Natural killer cell (primary cell): ENCODE results near the gene AP5M1. TPM values are rescaled to one million over a fixed set of nuclear protein-coding genes. Genes with fewer than 3 reads are reported as not detected.
"Not testable (repeated sequence)": the region's sequence is repeated elsewhere in the genome, so short reads cannot be mapped to it uniquely, and the experiment has no call there.

Source experiments
- ATAC-seq, 3 donors: fragments of 150-1000 bp in 2 of 3; fragments of 200-7000 bp in 1 of 3; cut with Tn5 transposase; 1 replicate in 1 of 3; 2 replicates in 2 of 3; pipeline ENCODE4 v1.10.0; 2021; ENCODE audit warnings: mild to moderate bottlenecking in 2 of 3, moderate library complexity in 2 of 3
- DNase-seq, 2 donors: peaks; one replicate each; pipeline versions ENCODE4 v3.0.0 to v3.0.0-alpha.2; 2013 to 2021; ENCODE audit warnings: mixed read lengths in 1 of 2
- H3K27ac ChIP-seq: one replicate; pipeline ENCODE4 v1.5.1; 2013; ENCODE audit warnings: mild to moderate bottlenecking, low read length
- H3K27me3 ChIP-seq: one replicate; pipeline ENCODE4 v1.6.1; 2013; ENCODE audit warnings: low read length; ENCODE audit not compliant: control insufficient read depth, insufficient read depth
- H3K36me3 ChIP-seq: one replicate; pipeline ENCODE4 v1.6.1; 2013; ENCODE audit warnings: low read length; ENCODE audit not compliant: control insufficient read depth, insufficient read depth
- H3K4me1 ChIP-seq: one replicate; pipeline ENCODE4 v1.6.1; 2013; ENCODE audit warnings: low read length; ENCODE audit not compliant: control insufficient read depth, insufficient read depth
- H3K4me3 ChIP-seq: one replicate; pipeline ENCODE4 v1.5.1; 2013; ENCODE audit warnings: low read length
- H3K9me3 ChIP-seq: one replicate; pipeline ENCODE4 v1.6.1; 2013; ENCODE audit warnings: low read length; ENCODE audit not compliant: control insufficient read depth, insufficient read depth
- H3K27ac Mint-ChIP-seq, 2 donors: one replicate each; pipeline ENCODE4 v1.8.0; 2022; ENCODE audit warnings: mild to moderate bottlenecking in 2 of 2, mixed read lengths in 2 of 2, moderate library complexity in 1 of 2
- H3K27me3 Mint-ChIP-seq, 2 donors: one replicate each; pipeline ENCODE4 v1.8.0; 2022; ENCODE audit warnings: low read depth in 2 of 2, mixed read lengths in 2 of 2
- H3K36me3 Mint-ChIP-seq: one replicate; pipeline ENCODE4 v1.8.0; 2022; ENCODE audit warnings: mixed read lengths
- H3K4me1 Mint-ChIP-seq, 2 donors: one replicate each; pipeline ENCODE4 v1.8.0; 2022; ENCODE audit warnings: mixed read lengths in 2 of 2
- H3K4me3 Mint-ChIP-seq: one replicate; pipeline ENCODE4 v1.8.0; 2022; ENCODE audit warnings: mild to moderate bottlenecking, moderate library complexity, mixed read lengths
- H3K9me3 Mint-ChIP-seq, 2 donors: one replicate each; pipeline ENCODE4 v1.8.0; 2022; ENCODE audit warnings: mixed read lengths in 2 of 2
- WGBS: methylation state at CpG from one replicate; pipeline ENCODE4 v1.1.7; 2013; ENCODE audit warnings: missing lambda C conversion rate; ENCODE audit not compliant: insufficient coverage; 5-methylcytosine and 5-hydroxymethylcytosine counted together
- intact Hi-C: fragments of 100-400 bp; cut with micrococcal nuclease; formaldehyde crosslinking; loops from one replicate; pipeline ENCODE4 v1.14.2; 2022
- total RNA-seq, 4 donors: library from RNA; stranded (reverse); fragments of 120-200 nt in 1 of 4; gene quantifications; one replicate each; pipeline versions ENCODE4 v1.2.3 to v1.2.4, GENCODE V29; 2013 to 2022
- TF ChIP-seq, protein P1 (sequence below): fragments of 200-600 bp; IDR thresholded peaks from one replicate; pipeline ENCODE4 v1.8.0; 2022; ENCODE audit warnings: antibody characterized with exemption

The AP5M1 gene
- total RNA-seq, 3 donors from 2014 or later (not counting 1 experiment from before 2014, with no cell fraction given) = 46.3 to 64.2 (median 48.8) TPM

DNA sequence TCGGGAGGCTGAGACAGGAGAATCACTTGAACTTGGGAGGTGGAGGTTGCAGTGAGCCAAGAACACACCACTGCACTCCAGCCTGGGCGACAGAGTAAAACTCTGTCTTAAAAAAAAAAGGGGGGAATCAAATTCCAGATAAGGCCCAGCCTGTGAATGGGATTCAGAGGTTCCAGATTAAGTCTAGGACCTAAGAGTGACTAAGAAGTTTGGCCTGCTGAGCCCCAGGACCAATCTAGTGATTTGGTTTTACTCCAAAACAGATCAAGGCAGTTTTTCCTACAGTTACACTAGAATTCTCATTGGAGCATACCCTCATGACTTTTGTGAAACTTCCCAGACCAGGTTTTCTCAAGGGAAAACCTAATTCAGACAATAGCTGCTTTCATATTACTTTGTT lies 22.8 kb upstream of the AP5M1 start:
- no peaks in the 10 kb centered on the region for H3K9me3 ChIP-seq
- no peak overlapping the region for H3K27ac ChIP-seq
- H3K36me3 ChIP-seq = peaks cover 15% of the 10 kb centered on the region
- 95% methylated on average over 2 of the region's 2 CpGs for WGBS
- H3K4me3 ChIP-seq = no peak overlapping the region
- no peak for DNase-seq
- intact Hi-C loops = no loop called here
- peak overlapping the region in 1 of 2 donors; percentile 20 for H3K27ac Mint-ChIP-seq
- no peaks in the 10 kb centered on the region for H3K27me3 ChIP-seq
- H3K36me3 Mint-ChIP-seq = no peaks in the 10 kb centered on the region
- TF ChIP-seq, protein P1, sequence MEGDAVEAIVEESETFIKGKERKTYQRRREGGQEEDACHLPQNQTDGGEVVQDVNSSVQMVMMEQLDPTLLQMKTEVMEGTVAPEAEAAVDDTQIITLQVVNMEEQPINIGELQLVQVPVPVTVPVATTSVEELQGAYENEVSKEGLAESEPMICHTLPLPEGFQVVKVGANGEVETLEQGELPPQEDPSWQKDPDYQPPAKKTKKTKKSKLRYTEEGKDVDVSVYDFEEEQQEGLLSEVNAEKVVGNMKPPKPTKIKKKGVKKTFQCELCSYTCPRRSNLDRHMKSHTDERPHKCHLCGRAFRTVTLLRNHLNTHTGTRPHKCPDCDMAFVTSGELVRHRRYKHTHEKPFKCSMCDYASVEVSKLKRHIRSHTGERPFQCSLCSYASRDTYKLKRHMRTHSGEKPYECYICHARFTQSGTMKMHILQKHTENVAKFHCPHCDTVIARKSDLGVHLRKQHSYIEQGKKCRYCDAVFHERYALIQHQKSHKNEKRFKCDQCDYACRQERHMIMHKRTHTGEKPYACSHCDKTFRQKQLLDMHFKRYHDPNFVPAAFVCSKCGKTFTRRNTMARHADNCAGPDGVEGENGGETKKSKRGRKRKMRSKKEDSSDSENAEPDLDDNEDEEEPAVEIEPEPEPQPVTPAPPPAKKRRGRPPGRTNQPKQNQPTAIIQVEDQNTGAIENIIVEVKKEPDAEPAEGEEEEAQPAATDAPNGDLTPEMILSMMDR = no peak
- no peak overlapping the region for H3K4me3 Mint-ChIP-seq
- no peaks in the 10 kb centered on the region for H3K4me1 ChIP-seq
- H3K9me3 Mint-ChIP-seq = no peaks in the 10 kb centered on the region
- no peaks in the 10 kb centered on the region for H3K27me3 Mint-ChIP-seq
- ATAC-seq = no peak
- peaks cover 10 to 14% of the 10 kb centered on the region in 2 donors for H3K4me1 Mint-ChIP-seq

DNA sequence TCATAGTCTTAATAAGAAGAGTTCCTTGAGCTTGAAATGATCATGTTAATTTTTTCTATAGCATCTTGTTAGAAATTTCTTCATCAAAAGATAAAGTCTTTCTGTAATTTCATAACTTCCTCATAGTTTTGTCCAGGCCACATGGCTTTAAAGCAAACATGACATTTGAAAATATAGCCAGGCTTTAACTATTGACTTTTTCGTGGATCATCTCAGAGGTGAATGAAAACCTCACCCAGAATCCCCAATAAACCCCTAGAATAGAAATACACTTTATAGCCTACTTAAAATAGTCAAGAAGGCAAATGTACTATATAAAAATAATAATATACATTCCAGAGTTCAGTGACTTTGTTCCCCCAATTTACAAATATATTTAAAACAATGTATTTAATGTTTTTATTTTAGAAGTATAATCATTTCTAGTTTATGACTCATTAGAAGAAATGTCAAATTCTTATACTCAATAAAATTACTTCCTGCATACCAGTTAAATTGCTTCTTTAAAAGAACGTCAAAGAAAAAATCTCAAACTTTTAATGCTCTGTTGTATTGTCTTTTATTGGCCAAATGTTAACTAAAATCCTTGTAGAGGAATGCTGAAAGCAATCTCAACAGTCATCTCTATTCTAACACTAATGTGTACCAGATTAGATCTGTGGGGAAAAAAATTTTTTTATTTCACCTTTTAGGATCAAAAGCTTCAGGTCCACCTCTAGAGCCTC lies 21.7 kb upstream of the AP5M1 start:
- Mint-ChIP-seq H3K4me1 (peaks cover 17 to 26% of the 10 kb centered on the region in 2 donors), H3K9me3 (no peaks in the 10 kb centered on the region), H3K27me3 (no peaks in the 10 kb centered on the region), H3K4me3 (no peak overlapping the region), H3K27ac (no peak overlapping the region), H3K36me3 (no peaks in the 10 kb centered on the region)
- no peak overlapping the region for H3K4me3 ChIP-seq
- no peak for ATAC-seq
- WGBS = 89% methylated on average over 1 of the region's 2 CpGs
- peaks cover 15% of the 10 kb centered on the region for H3K36me3 ChIP-seq
- no peak for DNase-seq
- TF ChIP-seq, protein P1 = no peak
- H3K4me1 ChIP-seq = no peaks in the 10 kb centered on the region
- intact Hi-C loops = no loop called here
- no peak overlapping the region for H3K27ac ChIP-seq
- no peaks in the 10 kb centered on the region for H3K27me3 ChIP-seq
- no peaks in the 10 kb centered on the region for H3K9me3 ChIP-seq

DNA sequence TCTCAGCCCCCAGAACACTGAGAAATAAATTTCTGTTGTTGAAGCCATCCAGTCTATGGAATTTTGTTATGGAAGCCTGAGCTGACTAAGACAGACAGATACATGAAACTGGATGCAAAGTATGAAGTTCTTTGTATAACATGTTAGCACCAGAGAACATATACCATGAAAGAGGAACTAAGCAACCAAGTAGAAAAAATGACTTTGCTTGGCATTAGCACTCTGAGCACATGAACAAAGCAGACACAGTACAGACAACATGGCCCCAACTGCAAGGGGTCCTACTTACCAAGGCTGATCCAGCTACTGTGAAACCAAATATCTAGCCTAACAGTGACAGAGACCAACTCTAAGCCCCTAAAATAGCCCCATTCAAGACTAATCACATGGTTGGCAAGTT lies 13.9 kb upstream of the AP5M1 start:
- no peaks in the 10 kb centered on the region for H3K36me3 Mint-ChIP-seq
- TF ChIP-seq, protein P1 = no peak
- no peaks in the 10 kb centered on the region for H3K27me3 Mint-ChIP-seq
- Histone ChIP-seq H3K4me1 (no peaks in the 10 kb centered on the region), H3K27me3 (no peaks in the 10 kb centered on the region), H3K9me3 (no peaks in the 10 kb centered on the region), H3K36me3 (no peaks in the 10 kb centered on the region), H3K4me3 (no peak overlapping the region), H3K27ac (no peak overlapping the region)
- H3K4me1 Mint-ChIP-seq = peaks cover 58 to 65% of the 10 kb centered on the region in 2 donors
- ATAC-seq = no peak
- H3K4me3 Mint-ChIP-seq = no peak overlapping the region
- DNase-seq = no peak
- H3K9me3 Mint-ChIP-seq = no peaks in the 10 kb centered on the region
- no peak overlapping the region for H3K27ac Mint-ChIP-seq
- intact Hi-C loops = no loop called here

DNA sequence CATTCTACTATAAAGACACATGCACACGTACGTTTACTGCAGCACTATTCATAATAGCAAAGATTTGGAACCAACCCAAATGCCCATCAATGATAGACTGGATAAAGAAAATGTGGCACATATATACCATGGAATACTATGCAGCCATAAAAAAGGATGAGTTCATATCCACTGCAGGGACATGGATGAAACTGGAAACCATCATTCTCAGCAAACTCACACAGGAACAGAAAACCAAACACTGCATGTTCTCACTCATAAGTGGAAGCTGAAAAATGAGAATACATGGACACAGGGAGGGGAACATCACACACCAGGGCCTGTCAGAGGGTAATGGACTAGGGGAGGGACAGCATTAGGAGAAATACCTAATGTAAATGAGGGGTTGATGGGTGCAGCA lies 10.6 kb upstream of the AP5M1 start:
- intact Hi-C loops, H3K9me3 Mint-ChIP-seq, ATAC-seq, H3K27me3 Mint-ChIP-seq, H3K4me3 Mint-ChIP-seq, H3K27me3 ChIP-seq, H3K27ac ChIP-seq, H3K36me3 Mint-ChIP-seq, H3K36me3 ChIP-seq, H3K27ac Mint-ChIP-seq, H3K4me1 ChIP-seq, H3K9me3 ChIP-seq, H3K4me3 ChIP-seq, DNase-seq: not testable (repeated sequence)
- H3K4me1 Mint-ChIP-seq = peaks cover 52 to 55% of the 10 kb centered on the region in 2 donors
- 100% methylated on average over 2 of the region's 2 CpGs for WGBS
